ACHN (cell line): ENCODE results near the gene RNF11.

Experiments used
- DNase-seq: peaks from one replicate; pipeline ENCODE4 v3.0.0-alpha.2; 2015
- in situ Hi-C: cut with HindIII; loops from 2 replicates; pipeline ENCODE4 v1.10.0; 2017; ENCODE audit warnings: low sequenced_read_pairs, low pct_ligation_motif_present, low pct_unique_long_range_greater_than_20kb

Gene RNF11

GRCh38 chr1:51322417-51323101, 86.5 kb downstream of the RNF11 start:
- DNase-seq = no peak
- in situ Hi-C loops = no loop called here
